DOHH2 (cell line): ENCODE measurements around the gene PRKAA1.
A peak's percentile ranks its signal among the peaks of the same experiment; 100 is the strongest.

ENCODE experiments used
- H3F3A ChIP-seq: fragments of 200-600 bp; sonication (generic), shearing (Covaris generic); 2 replicates; pipeline ENCODE4 v1.6.0; 2016; ENCODE audit warnings: antibody characterized with exemption, mild to moderate bottlenecking; ENCODE audit not compliant: control insufficient read depth, insufficient read depth
- H3K27ac ChIP-seq: fragments of 200-600 bp; sonication (generic); 2 replicates; pipeline ENCODE4 v1.5.1; 2014; ENCODE audit warnings: low read depth, mild to moderate bottlenecking, low read length, moderate library complexity
- H3K27me3 ChIP-seq: fragments of 200-600 bp; sonication (generic); 2 replicates; pipeline ENCODE4 v1.6.1; 2014; ENCODE audit warnings: mild to moderate bottlenecking, low read length, mixed read lengths; ENCODE audit not compliant: control insufficient read depth
- H3K36me3 ChIP-seq: fragments of 200-600 bp; sonication (generic); 2 replicates; pipeline ENCODE4 v1.6.1; 2014; ENCODE audit warnings: mild to moderate bottlenecking, low read length, moderate library complexity, mixed read lengths; ENCODE audit not compliant: control insufficient read depth
- H3K4me1 ChIP-seq: fragments of 200-600 bp; sonication (generic); 2 replicates; pipeline ENCODE4 v1.6.1; 2014; ENCODE audit warnings: mild to moderate bottlenecking, low read length, mixed read lengths; ENCODE audit not compliant: control insufficient read depth
- H3K4me2 ChIP-seq: fragments of 200-600 bp; sonication (generic); 2 replicates; pipeline ENCODE4 v1.6.0; 2014; ENCODE audit warnings: mild to moderate bottlenecking, low read length, moderate library complexity
- H3K4me3 ChIP-seq: fragments of 200-600 bp; sonication (generic); 2 replicates; pipeline ENCODE4 v1.5.1; 2014; ENCODE audit warnings: mild to moderate bottlenecking, low read length, mixed read lengths
- H3K79me2 ChIP-seq: fragments of 200-600 bp; sonication (generic); 2 replicates; pipeline ENCODE4 v1.6.1; 2014; ENCODE audit warnings: mild to moderate bottlenecking, low read length, mixed read lengths; ENCODE audit not compliant: control insufficient read depth
- H3K9me2 ChIP-seq: fragments of 200-600 bp; sonication (generic); replicated peaks from 2 replicates; pipeline ENCODE4 v1.6.1; 2014; ENCODE audit warnings: mild to moderate bottlenecking, low read length, mixed read lengths; ENCODE audit not compliant: control insufficient read depth
- H3K9me3 ChIP-seq: fragments of 200-600 bp; sonication (generic); 2 replicates; pipeline ENCODE4 v1.6.1; 2014; ENCODE audit warnings: antibody characterized with exemption, low read length, mixed read lengths; ENCODE audit not compliant: control insufficient read depth, insufficient read depth
- H4K20me1 ChIP-seq: fragments of 200-600 bp; sonication (generic); 2 replicates; pipeline ENCODE4 v1.6.0; 2014; ENCODE audit warnings: low read depth, mild to moderate bottlenecking, antibody characterized with exemption, low read length, moderate library complexity; ENCODE audit not compliant: control insufficient read depth, insufficient read depth
- CTCF ChIP-seq: fragments of 200-600 bp; sonication (generic); IDR thresholded peaks from one replicate; pipeline ENCODE4 v1.5.1; 2014; ENCODE audit warnings: antibody characterized with exemption, mild to moderate bottlenecking, low read depth, low read length; ENCODE audit not compliant: poor library complexity, severe bottlenecking
- EZH2phosphoT487 ChIP-seq: fragments of 200-600 bp; sonication (generic); IDR thresholded peaks from 2 replicates; pipeline ENCODE4 v1.6.1; 2017; ENCODE audit warnings: borderline replicate concordance, mild to moderate bottlenecking, antibody characterized with exemption, low read length, moderate library complexity, mixed read lengths

Gene PRKAA1

GRCh38 chr5:40762705-40763104, 35.5 kb downstream of the PRKAA1 start:
- Histone ChIP-seq H3K4me1 (no peaks in the 10 kb centered on the region), H3K27ac (no peak overlapping the region), H3K9me2 (no peaks in the 10 kb centered on the region), H3K79me2 (no peaks in the 10 kb centered on the region), H3K4me3 (no peak overlapping the region), H3K9me3 (no peaks in the 10 kb centered on the region), H3K27me3 (no peaks in the 10 kb centered on the region), H3F3A (peaks cover 9% of the 10 kb centered on the region; the same call in 1 of the 2 replicates), H3K4me2 (no peak overlapping the region), H3K36me3 (peaks cover 53% of the 10 kb centered on the region), H4K20me1 (no peaks in the 10 kb centered on the region)
- no peak for TF ChIP-seq EZH2phosphoT487
- no peak for TF ChIP-seq CTCF

GRCh38 chr5:40757400-40757799, 40.8 kb downstream of the PRKAA1 start:
- TF ChIP-seq EZH2phosphoT487 (no peak), CTCF (no peak)

GRCh38 chr5:40755407-40756365, 42.5 kb downstream of the PRKAA1 start, which contains the start of gene TTC33:
Gene TTC33 (minus strand): TSS chr5:40755961. CDS start chr5:40747018, 8,943 bp downstream.
- H3K79me2 ChIP-seq: peaks cover 49% of the 10 kb centered on the region
- H3K4me2 ChIP-seq: peak within 1 kb of the TSS; percentile 78
- H3K27ac ChIP-seq: peak within 1 kb of the TSS; percentile 62
- H3K4me1 ChIP-seq: peaks cover 20% of the 10 kb centered on the region
- H3K36me3 ChIP-seq: no peaks in the 10 kb centered on the region
- peaks cover 14% of the 10 kb centered on the region; the same call in 1 of the 2 replicates for H3F3A ChIP-seq
- peak; percentile 82 for TF ChIP-seq CTCF
- TF ChIP-seq EZH2phosphoT487: no peak
- H3K4me3 ChIP-seq: peak within 1 kb of the TSS; percentile 83
- no peaks in the 10 kb centered on the region for H3K9me2 ChIP-seq
- peaks cover 4% of the 10 kb centered on the region; the same call in 1 of the 2 replicates for H4K20me1 ChIP-seq
- no peaks in the 10 kb centered on the region for H3K27me3 ChIP-seq
- H3K9me3 ChIP-seq: no peaks in the 10 kb centered on the region

More at GRCh38 chr5:40757400-40757799, 40.8 kb downstream of the PRKAA1 start:
- Histone ChIP-seq H3K36me3 (peaks cover 12% of the 10 kb centered on the region), H3K4me3 (no peak overlapping the region), H3K9me3 (no peaks in the 10 kb centered on the region), H3F3A (peaks cover 14% of the 10 kb centered on the region; the same call in 1 of the 2 replicates), H3K27ac (no peak overlapping the region), H3K9me2 (no peaks in the 10 kb centered on the region), H3K4me1 (peaks cover 20% of the 10 kb centered on the region), H3K4me2 (no peak overlapping the region), H3K79me2 (peaks cover 33% of the 10 kb centered on the region), H3K27me3 (no peaks in the 10 kb centered on the region), H4K20me1 (peaks cover 4% of the 10 kb centered on the region; the same call in 1 of the 2 replicates)
